GM10248 (cell line): Measurements from ENCODE around the gene SUFU.
A peak's percentile ranks its signal among the peaks of the same experiment; 100 is the strongest.

Experiments
- CTCF ChIA-PET: fragments of 300-600 bp; sonication (Branson Sonifier 250); formaldehyde crosslinking; extraction: SDS; loops from one replicate; lab custom pipeline; 2021; ENCODE audit warnings: antibody characterized with exemption; lab: Yijun Ruan, JAX
- POLR2A ChIA-PET: fragments of 350-650 bp; sonication (Branson Sonifier 250); formaldehyde crosslinking; extraction: SDS; loops from one replicate; lab custom pipeline; 2020; ENCODE audit warnings: antibody characterized with exemption; lab: Yijun Ruan, JAX
- DNase-seq: peaks from one replicate; pipeline ENCODE4 v3.0.0; 2012; ENCODE audit errors: extremely low spot score
- TF ChIP-seq, protein P1 (sequence below): IDR thresholded peaks from 2 replicates; pipeline ENCODE4 v1.5.1; 2012; ENCODE audit warnings: mild to moderate bottlenecking, low read depth; ENCODE audit errors: extremely low read depth, missing control alignments, control extremely low read depth

Gene SUFU

DNA sequence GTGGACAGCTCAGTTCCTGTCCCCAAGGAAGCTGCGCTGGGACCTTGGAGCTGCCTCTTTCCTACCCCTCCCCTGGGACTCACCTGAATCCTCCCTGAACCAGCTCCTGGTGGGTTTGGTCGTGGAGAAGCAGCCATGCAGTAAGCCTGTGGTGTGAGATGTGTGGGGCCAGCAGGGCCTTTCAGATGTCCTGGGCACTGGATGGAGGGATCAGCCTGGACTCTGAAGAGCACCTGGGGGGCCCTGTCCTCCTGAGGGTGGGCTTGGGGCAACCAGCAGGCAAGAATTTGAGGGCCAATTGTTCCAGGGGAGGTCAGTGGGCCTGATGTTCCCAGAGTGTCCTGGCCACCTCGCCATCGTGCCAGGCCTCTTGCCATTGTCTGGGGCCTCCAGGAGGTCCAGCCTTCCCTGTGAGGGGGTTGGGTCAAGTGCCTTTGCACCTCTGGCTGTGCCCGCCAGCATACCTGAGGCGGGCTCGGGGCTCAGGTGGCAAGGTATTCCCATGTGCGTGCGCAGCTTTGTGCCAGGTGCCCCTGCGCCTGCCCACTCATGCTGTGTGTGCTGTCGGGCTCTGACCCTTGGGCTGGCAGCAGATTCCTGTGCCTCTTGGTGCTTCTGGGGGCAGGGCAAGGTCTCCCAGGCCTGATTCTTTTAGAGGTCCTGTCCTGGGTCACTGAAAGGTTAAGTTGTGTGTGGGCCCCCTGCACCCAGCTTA is 147.8 kb downstream of the SUFU start:
- POLR2A ChIA-PET, result interaction anchor here (1.0 to 1.1 kb wide), 2 partner anchors 23 to 63 kb away, joined by 3 to 4 read pairs; partner anchors contain the start of genes ARL3 and SFXN2
- TF ChIP-seq, protein P1, sequence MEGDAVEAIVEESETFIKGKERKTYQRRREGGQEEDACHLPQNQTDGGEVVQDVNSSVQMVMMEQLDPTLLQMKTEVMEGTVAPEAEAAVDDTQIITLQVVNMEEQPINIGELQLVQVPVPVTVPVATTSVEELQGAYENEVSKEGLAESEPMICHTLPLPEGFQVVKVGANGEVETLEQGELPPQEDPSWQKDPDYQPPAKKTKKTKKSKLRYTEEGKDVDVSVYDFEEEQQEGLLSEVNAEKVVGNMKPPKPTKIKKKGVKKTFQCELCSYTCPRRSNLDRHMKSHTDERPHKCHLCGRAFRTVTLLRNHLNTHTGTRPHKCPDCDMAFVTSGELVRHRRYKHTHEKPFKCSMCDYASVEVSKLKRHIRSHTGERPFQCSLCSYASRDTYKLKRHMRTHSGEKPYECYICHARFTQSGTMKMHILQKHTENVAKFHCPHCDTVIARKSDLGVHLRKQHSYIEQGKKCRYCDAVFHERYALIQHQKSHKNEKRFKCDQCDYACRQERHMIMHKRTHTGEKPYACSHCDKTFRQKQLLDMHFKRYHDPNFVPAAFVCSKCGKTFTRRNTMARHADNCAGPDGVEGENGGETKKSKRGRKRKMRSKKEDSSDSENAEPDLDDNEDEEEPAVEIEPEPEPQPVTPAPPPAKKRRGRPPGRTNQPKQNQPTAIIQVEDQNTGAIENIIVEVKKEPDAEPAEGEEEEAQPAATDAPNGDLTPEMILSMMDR, result no peak
- DNase-seq, result no peak
- CTCF ChIA-PET, result interaction anchor here (1.1 to 3.2 kb wide), 4 partner anchors 9 to 147 kb away, joined by 3 to 11 read pairs (median 6); no protein-coding TSS in a partner anchor

GRCh38 chr10:102652170-102652916 is 148.6 kb downstream of the SUFU start:
- TF ChIP-seq, protein P1, result no peak
- POLR2A ChIA-PET, result no interaction called here
- CTCF ChIA-PET, result interaction anchor here (1.1 to 3.2 kb wide), 4 partner anchors 7 to 26 kb away, joined by 4 to 17 read pairs (median 10); partner anchors contain the start of gene TRIM8
- peak; percentile 73 for DNase-seq

GRCh38 chr10:102653060-102653459 is 149.3 kb downstream of the SUFU start:
- ChIA-PET POLR2A (no interaction called here), CTCF (interaction anchor here (1.2 to 3.2 kb wide), 3 partner anchors 8 to 17 kb away, joined by 3 to 17 read pairs (median 11); partner anchors contain the start of gene TRIM8)
- no peak for DNase-seq
- TF ChIP-seq, protein P1, result no peak

GRCh38 chr10:102654566-102654965 is 150.8 kb downstream of the SUFU start:
- TF ChIP-seq, protein P1, result no peak
- DNase-seq, result no peak
- ChIA-PET CTCF (interaction anchor here (1.2 to 3.2 kb wide), 6 partner anchors 9 to 32 kb away, joined by 3 to 17 read pairs (median 7); partner anchors contain the start of gene TRIM8), POLR2A (no interaction called here)

DNA sequence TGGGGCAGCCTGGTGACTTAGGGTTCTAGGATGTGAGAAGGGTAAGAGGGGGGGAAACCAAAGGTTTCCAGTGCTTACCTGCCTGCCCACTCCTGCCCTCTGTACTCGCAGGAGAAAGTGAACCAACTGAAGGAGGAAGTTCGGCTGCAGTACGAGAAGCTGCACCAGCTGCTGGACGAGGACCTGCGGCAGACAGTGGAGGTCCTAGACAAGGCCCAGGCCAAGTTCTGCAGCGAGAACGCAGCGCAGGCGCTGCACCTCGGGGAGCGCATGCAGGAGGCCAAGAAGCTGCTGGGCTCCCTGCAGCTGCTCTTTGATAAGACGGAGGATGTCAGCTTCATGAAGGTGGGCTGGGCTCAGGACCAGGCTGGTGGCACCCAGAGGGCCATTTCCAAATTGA is 151.2 kb downstream of the SUFU start:
- no peak for DNase-seq
- POLR2A ChIA-PET, result no interaction called here
- CTCF ChIA-PET, result interaction anchor here (1.5 to 3.2 kb wide), 5 partner anchors 10 to 31 kb away, joined by 3 to 17 read pairs (median 9); partner anchors contain the start of gene TRIM8
- TF ChIP-seq, protein P1, result no peak

GRCh38 chr10:102656026-102656425 is 152.3 kb downstream of the SUFU start:
- POLR2A ChIA-PET, result no interaction called here
- TF ChIP-seq, protein P1, result no peak
- DNase-seq, result no peak
- CTCF ChIA-PET, result interaction anchor here (1.0 to 1.6 kb wide), 7 partner anchors 9 to 57 kb away, joined by 3 to 5 read pairs (median 3); partner anchors contain the start of gene TRIM8
